PC-3 (cell line): ENCODE results near the gene TEX26. TPM values are rescaled to one million over a fixed set of nuclear protein-coding genes. Genes with fewer than 3 reads are reported as not detected.

ENCODE experiments used
- ATAC-seq: fragments of 200-7000 bp; cut with Tn5 transposase; 2 replicates; pipeline ENCODE4 v1.9.1; 2020; ENCODE audit warnings: mild to moderate bottlenecking, moderate library complexity
- BruUV-seq: library from RNA; stranded (reverse); fragments of 400-500 nt; replicated peaks from 2 replicates; lab custom pipeline; 2021; lab: Mats Ljungman, UMichigan
- CTCF ChIA-PET: fragments of 300-600 bp; sonication (Branson Sonifier 250); formaldehyde crosslinking; loops from one replicate; lab custom pipeline; 2022; ENCODE audit warnings: antibody characterized with exemption; lab: Charles Lee
- POLR2A ChIA-PET: fragments of 300-600 bp; sonication (Branson Sonifier 250); formaldehyde crosslinking; loops from one replicate; lab custom pipeline; 2022; ENCODE audit warnings: antibody characterized with exemption; ENCODE audit not compliant: unreplicated experiment; lab: Charles Lee
- DNase-seq: peaks from one replicate; pipeline ENCODE4 v3.0.0-alpha.2; 2015
- H2AFZ ChIP-seq: fragments of 300-600 bp; sonication (generic); 2 replicates; pipeline ENCODE4 v1.6.0; 2016; ENCODE audit warnings: antibody characterized with exemption, low read length
- H3F3A ChIP-seq: fragments of 300-600 bp; sonication (generic); one replicate; pipeline ENCODE4 v1.6.0; 2017; ENCODE audit warnings: antibody characterized with exemption, low read length, control low read depth, mild to moderate bottlenecking; ENCODE audit not compliant: unreplicated experiment
- H3K27ac ChIP-seq: fragments of 300-600 bp; sonication (generic); 2 replicates; pipeline ENCODE4 v1.5.1; 2016; ENCODE audit warnings: mild to moderate bottlenecking, low read length
- H3K27me3 ChIP-seq: fragments of 300-600 bp; sonication (generic); 2 replicates; pipeline ENCODE4 v1.6.1; 2016; ENCODE audit warnings: low read length, mixed read lengths
- H3K36me3 ChIP-seq: fragments of 300-600 bp; sonication (generic); 2 replicates; pipeline ENCODE4 v1.6.1; 2016; ENCODE audit warnings: low read depth, mixed run types, low read length, mixed read lengths
- H3K4me1 ChIP-seq: fragments of 300-600 bp; sonication (generic); 2 replicates; pipeline ENCODE4 v1.5.1; 2016; ENCODE audit warnings: low read length; ENCODE audit not compliant: insufficient read depth
- H3K4me2 ChIP-seq: fragments of 300-600 bp; sonication (generic); 2 replicates; pipeline ENCODE4 v1.6.0; 2016; ENCODE audit warnings: low read length
- H3K4me3 ChIP-seq: fragments of 300-600 bp; sonication (generic); 2 replicates; pipeline ENCODE4 v1.5.1; 2016; ENCODE audit warnings: mild to moderate bottlenecking, low read length, mixed read lengths
- H3K79me2 ChIP-seq: fragments of 300-600 bp; sonication (generic); 2 replicates; pipeline ENCODE4 v1.6.1; 2017; ENCODE audit warnings: low read length, mixed read lengths
- H3K9ac ChIP-seq: fragments of 300-600 bp; sonication (generic); 2 replicates; pipeline ENCODE4 v1.6.0; 2016; ENCODE audit warnings: mild to moderate bottlenecking, low read length
- H3K9me2 ChIP-seq: fragments of 300-600 bp; sonication (generic); replicated peaks from 2 replicates; pipeline ENCODE4 v1.6.1; 2016; ENCODE audit warnings: mixed run types, low read length, mixed read lengths
- H3K9me3 ChIP-seq: fragments of 300-600 bp; sonication (generic); 2 replicates; pipeline ENCODE4 v1.6.1; 2016; ENCODE audit warnings: low read length, mixed read lengths
- H4K20me1 ChIP-seq: fragments of 300-600 bp; sonication (generic); 2 replicates; pipeline ENCODE4 v1.6.1; 2016; ENCODE audit warnings: low read length, mixed read lengths
- EZH2 ChIP-seq: fragments of 300-600 bp; sonication (generic); IDR thresholded peaks from one replicate; pipeline ENCODE4 v1.6.1; 2017; ENCODE audit warnings: antibody characterized with exemption, mild to moderate bottlenecking, low read length; ENCODE audit not compliant: unreplicated experiment
- EZH2phosphoT487 ChIP-seq: fragments of 300-600 bp; sonication (generic); IDR thresholded peaks from 2 replicates; pipeline ENCODE4 v1.6.1; 2018; ENCODE audit warnings: mild to moderate bottlenecking, antibody characterized with exemption, low read length, borderline replicate concordance
- intact Hi-C: fragments of 100-400 bp; cut with micrococcal nuclease; formaldehyde crosslinking; loops from 2 replicates; pipeline ENCODE4 v1.9.0; 2023
- total RNA-seq: library from RNA; depleted of rRNA; stranded (reverse); fragments of >200 nt; gene quantifications from 2 replicates; pipeline ENCODE4 v1.2.3, GENCODE V29; 2014
- TF ChIP-seq, protein P1 (sequence below): fragments of 300-600 bp; sonication (generic); conservative IDR thresholded peaks from 2 replicates; pipeline ENCODE4 v1.5.1; 2017; ENCODE audit warnings: antibody characterized with exemption, low read depth, mild to moderate bottlenecking, low read length

TEX26 gene
- total RNA-seq, 1 experiment from 2014 or later, result not detected

DNA sequence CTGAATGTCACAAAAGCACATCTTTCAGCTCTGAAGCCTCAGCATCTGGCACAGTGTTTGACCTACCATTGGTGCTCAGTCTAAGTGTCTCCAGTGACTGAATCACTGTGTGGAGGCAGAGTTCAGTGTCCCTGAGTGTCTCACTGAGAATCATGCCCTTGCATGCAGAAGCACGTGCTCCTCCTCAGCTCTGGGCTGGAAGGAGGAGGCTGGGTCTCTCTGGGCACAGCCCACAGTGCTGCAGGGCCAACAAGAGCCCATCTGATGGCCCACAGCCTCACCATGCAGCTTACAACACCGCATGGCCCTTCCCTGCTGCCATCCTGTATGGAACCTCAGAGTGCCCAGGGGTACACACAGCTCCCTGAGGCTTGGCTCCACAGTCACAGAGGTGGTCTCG is 86.1 kb downstream of the TEX26 start:
- Histone ChIP-seq H3K27ac (no peak overlapping the region), H3K36me3 (no peaks in the 10 kb centered on the region), H3K4me1 (no peaks in the 10 kb centered on the region), H3K27me3 (peaks cover 58% of the 10 kb centered on the region), H3K9me2 (no peaks in the 10 kb centered on the region), H3K9ac (no peak overlapping the region), H3K9me3 (no peaks in the 10 kb centered on the region), H3K4me2 (no peak overlapping the region), H4K20me1 (no peaks in the 10 kb centered on the region), H3F3A (no peaks in the 10 kb centered on the region), H3K79me2 (no peaks in the 10 kb centered on the region), H2AFZ (no peak overlapping the region), H3K4me3 (no peak overlapping the region)
- CTCF ChIA-PET, result no interaction called here
- POLR2A ChIA-PET, result no interaction called here
- ATAC-seq (no peak), DNase-seq (no peak)
- no TSS peak for BruUV-seq
- intact Hi-C loops, result no loop called here
- TF ChIP-seq EZH2 (no peak), EZH2phosphoT487 (no peak)
- TF ChIP-seq, protein P1, sequence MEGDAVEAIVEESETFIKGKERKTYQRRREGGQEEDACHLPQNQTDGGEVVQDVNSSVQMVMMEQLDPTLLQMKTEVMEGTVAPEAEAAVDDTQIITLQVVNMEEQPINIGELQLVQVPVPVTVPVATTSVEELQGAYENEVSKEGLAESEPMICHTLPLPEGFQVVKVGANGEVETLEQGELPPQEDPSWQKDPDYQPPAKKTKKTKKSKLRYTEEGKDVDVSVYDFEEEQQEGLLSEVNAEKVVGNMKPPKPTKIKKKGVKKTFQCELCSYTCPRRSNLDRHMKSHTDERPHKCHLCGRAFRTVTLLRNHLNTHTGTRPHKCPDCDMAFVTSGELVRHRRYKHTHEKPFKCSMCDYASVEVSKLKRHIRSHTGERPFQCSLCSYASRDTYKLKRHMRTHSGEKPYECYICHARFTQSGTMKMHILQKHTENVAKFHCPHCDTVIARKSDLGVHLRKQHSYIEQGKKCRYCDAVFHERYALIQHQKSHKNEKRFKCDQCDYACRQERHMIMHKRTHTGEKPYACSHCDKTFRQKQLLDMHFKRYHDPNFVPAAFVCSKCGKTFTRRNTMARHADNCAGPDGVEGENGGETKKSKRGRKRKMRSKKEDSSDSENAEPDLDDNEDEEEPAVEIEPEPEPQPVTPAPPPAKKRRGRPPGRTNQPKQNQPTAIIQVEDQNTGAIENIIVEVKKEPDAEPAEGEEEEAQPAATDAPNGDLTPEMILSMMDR, result no peak

DNA sequence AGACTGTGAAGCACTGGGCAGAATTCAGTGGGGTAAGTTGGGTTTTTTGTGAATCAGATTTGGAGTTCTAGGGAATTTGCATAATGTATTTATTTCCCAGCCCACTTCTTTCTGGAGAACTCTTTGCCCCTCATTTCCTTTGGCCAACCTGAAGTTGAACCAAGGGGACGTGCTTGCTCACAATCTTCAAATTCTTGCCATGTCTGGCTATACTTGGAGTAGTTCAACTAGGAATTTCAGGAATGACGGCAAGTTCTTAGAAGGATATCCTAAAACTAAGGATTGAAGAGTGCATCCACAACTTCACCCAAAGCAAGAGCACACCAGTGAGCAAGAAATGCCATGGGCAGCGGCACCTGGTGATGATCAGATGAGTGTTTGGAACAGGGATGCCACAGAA is 88.5 kb downstream of the TEX26 start:
- no peak overlapping the region for H3K4me3 ChIP-seq
- BruUV-seq, result no TSS peak
- no peaks in the 10 kb centered on the region for H3K79me2 ChIP-seq
- no peaks in the 10 kb centered on the region for H4K20me1 ChIP-seq
- no peaks in the 10 kb centered on the region for H3F3A ChIP-seq
- H3K9ac ChIP-seq, result no peak overlapping the region
- no peak overlapping the region for H3K4me2 ChIP-seq
- POLR2A ChIA-PET, result no interaction called here
- peaks cover 64% of the 10 kb centered on the region for H3K27me3 ChIP-seq
- no peak overlapping the region for H2AFZ ChIP-seq
- no peaks in the 10 kb centered on the region for H3K36me3 ChIP-seq
- no peak overlapping the region for H3K27ac ChIP-seq
- no peaks in the 10 kb centered on the region for H3K9me2 ChIP-seq
- ATAC-seq (no peak), DNase-seq (no peak)
- intact Hi-C loops, result no loop called here
- CTCF ChIA-PET, result no interaction called here
- H3K4me1 ChIP-seq, result no peaks in the 10 kb centered on the region
- no peak for TF ChIP-seq EZH2phosphoT487
- TF ChIP-seq, protein P1, result no peak
- TF ChIP-seq EZH2, result no peak
- H3K9me3 ChIP-seq, result no peaks in the 10 kb centered on the region

DNA sequence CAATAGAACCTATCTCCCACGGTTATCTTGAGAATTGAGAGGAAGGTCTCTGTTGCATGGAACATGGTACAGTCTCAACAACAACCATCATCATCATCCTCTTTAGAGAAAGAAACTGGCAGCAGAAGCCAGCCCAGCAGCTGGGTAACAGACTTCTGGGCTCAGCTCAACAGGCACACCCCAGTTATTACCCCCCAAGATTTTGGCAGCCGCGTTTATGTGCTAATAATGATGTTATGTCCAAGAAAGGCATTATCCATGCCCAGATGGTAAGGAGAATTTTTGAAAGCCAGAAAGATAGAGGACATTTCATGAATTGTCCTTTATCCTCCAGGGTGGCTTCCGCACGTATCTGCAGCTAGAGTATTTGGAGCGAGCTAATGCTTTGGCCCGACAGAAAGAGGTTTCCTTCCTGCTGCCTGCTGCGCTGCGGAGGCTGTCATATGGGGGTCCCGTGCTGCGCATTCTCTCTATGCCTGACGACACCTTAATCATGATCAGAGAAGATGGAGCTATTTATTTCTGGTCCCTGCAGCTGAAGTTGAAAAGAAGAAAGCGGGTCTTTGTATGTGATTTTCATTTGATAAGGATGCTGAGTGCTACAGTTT is 89.9 kb downstream of the TEX26 start:
- no peak overlapping the region for H2AFZ ChIP-seq
- no peak overlapping the region for H3K9ac ChIP-seq
- H3K36me3 ChIP-seq, result no peaks in the 10 kb centered on the region
- CTCF ChIA-PET, result no interaction called here
- peaks cover 60% of the 10 kb centered on the region for H3K27me3 ChIP-seq
- H3K9me3 ChIP-seq, result no peaks in the 10 kb centered on the region
- intact Hi-C loops, result no loop called here
- TF ChIP-seq EZH2 (no peak), EZH2phosphoT487 (no peak)
- TF ChIP-seq, protein P1, result no peak
- H3K9me2 ChIP-seq, result no peaks in the 10 kb centered on the region
- no peak overlapping the region for H3K4me2 ChIP-seq
- no peak for DNase-seq
- ATAC-seq, result no peak
- no peaks in the 10 kb centered on the region for H3K79me2 ChIP-seq
- no peak overlapping the region for H3K27ac ChIP-seq
- H4K20me1 ChIP-seq, result no peaks in the 10 kb centered on the region
- no peak overlapping the region for H3K4me3 ChIP-seq
- no peaks in the 10 kb centered on the region for H3K4me1 ChIP-seq
- H3F3A ChIP-seq, result no peaks in the 10 kb centered on the region
- BruUV-seq, result no TSS peak
- POLR2A ChIA-PET, result no interaction called here
